Activated CD4-positive, alpha-beta T cell treated with anti-CD3 and anti-CD28 coated beads, Interleukin-2, amount 50 U/mL, for 1 hour (primary cell): ENCODE results near the gene PWP1.
A peak's percentile ranks its signal among the peaks of the same experiment; 100 is the strongest.

Experiments used
- DNase-seq: peaks from one replicate; pipeline ENCODE4 v3.0.0-alpha.2; 2020

PWP1 gene

GRCh38 chr12:107749083-107749482 lies 63.5 kb downstream of the PWP1 start:
- no peak for DNase-seq

- DNase-seq = no peak
These were observed 73.8 kb downstream of the PWP1 start for GRCh38 chr12:107759410-107759809.

DNA sequence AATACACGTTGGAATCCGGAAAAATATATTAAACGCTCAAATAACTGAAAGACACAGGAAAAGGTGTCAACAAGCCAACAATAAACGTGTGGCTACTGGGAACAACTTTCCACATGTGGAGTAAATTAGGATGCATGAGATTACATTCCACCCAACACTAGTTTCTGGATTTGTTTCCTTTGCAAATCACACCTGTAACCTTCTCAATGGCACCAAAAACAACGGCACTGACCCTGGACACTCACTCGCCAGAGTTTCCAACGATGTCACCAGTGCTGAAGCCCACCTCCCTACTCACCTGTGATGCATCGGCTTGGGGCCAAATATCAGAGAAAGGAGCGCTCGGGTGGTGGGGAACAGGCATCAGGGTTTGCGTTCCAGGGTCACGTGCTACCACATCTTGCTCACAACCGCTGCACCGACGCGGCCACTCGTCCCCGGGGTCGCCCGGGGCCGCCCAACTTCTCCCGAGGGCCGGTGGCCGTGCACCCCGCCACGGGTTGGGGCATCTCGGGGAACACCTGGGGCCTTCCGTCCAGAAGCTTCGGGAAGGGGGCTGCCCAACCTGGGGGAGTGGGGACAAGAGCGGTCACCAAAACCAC lies 74.7 kb downstream of the PWP1 start:
- DNase-seq = peak; percentile 19

GRCh38 chr12:107760809-107761501 lies 75.4 kb downstream of the PWP1 start, which contains the start of gene PRDM4:
Gene PRDM4, minus strand, starts transcription at chr12:107761137. Its CDS starts 622 bp downstream, at chr12:107760515.
- DNase-seq = peak; percentile 86

DNA sequence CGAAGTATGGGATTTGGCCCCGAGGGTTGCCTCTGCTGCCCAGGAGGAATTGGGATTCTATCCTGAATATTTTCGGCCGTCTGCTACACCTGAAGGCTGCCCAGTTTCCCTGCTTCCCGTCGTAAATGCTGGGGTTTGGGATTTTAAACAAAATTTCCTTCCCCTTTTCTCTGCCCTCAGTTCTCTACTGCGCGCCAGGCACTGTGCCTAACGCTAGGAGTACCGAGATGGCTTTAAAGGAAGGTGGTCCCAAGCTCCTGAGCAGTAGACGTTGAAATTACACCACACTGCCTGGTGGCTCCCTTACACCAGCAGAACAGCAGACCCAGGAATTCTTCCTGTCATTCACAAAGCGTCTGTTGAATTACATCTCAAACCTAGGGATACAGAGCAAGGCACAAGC lies 75.9 kb downstream of the PWP1 start:
- no peak for DNase-seq
